GM23338 (cell line): ENCODE results near the gene ADGB. TPM values are rescaled to one million over a fixed set of nuclear protein-coding genes. Genes with fewer than 3 reads are reported as not detected.

Experiments
- ATAC-seq: fragments of 200-7000 bp; cut with Tn5 transposase; 3 replicates; pipeline ENCODE4 v1.9.1; 2020
- DNase-seq: peaks from one replicate; pipeline ENCODE4 v3.0.0-alpha.2; 2015; ENCODE audit warnings: low spot score
- H2AFZ ChIP-seq: fragments of 200-600 bp; sonication (generic); 2 replicates; pipeline ENCODE4 v1.8.0; 2016; ENCODE audit warnings: antibody characterized with exemption, mild to moderate bottlenecking, moderate library complexity
- H3F3A ChIP-seq: fragments of 200-600 bp; sonication (generic); replicated peaks from 2 replicates; pipeline ENCODE4 v1.8.0; 2017; ENCODE audit warnings: antibody characterized with exemption, mixed run types, low read depth
- H3K27ac ChIP-seq: fragments of 200-600 bp; sonication (generic); 2 replicates; pipeline ENCODE4 v1.6.1; 2016; ENCODE audit warnings: low read depth
- H3K27me3 ChIP-seq: fragments of 200-600 bp; sonication (generic); 2 replicates; pipeline ENCODE4 v1.8.0; 2016; ENCODE audit warnings: mild to moderate bottlenecking, mixed run types, moderate library complexity; ENCODE audit not compliant: insufficient read depth
- H3K36me3 ChIP-seq: fragments of 200-600 bp; sonication (generic); 2 replicates; pipeline ENCODE4 v1.8.0; 2016; ENCODE audit warnings: mild to moderate bottlenecking; ENCODE audit not compliant: insufficient read depth
- H3K4me1 ChIP-seq: fragments of 200-600 bp; sonication (generic); 2 replicates; pipeline ENCODE4 v1.8.0; 2016; ENCODE audit warnings: mild to moderate bottlenecking, moderate library complexity; ENCODE audit not compliant: insufficient read depth
- H3K4me2 ChIP-seq: fragments of 200-600 bp; sonication (generic); 2 replicates; pipeline ENCODE4 v1.7.1; 2017; ENCODE audit warnings: mixed run types
- H3K4me3 ChIP-seq: fragments of 200-600 bp; sonication (generic); 2 replicates; pipeline ENCODE4 v1.6.1; 2016; ENCODE audit warnings: mixed run types
- H3K79me2 ChIP-seq: fragments of 200-600 bp; sonication (generic); replicated peaks from 2 replicates; pipeline ENCODE4 v1.8.0; 2017; ENCODE audit warnings: mild to moderate bottlenecking; ENCODE audit not compliant: insufficient read depth
- H3K9me2 ChIP-seq: fragments of 200-600 bp; sonication (generic); 2 replicates; pipeline ENCODE4 v1.8.0; 2017; ENCODE audit not compliant: insufficient read depth
- H4K20me1 ChIP-seq: fragments of 200-600 bp; sonication (generic); replicated peaks from 2 replicates; pipeline ENCODE4 v1.8.0; 2017; ENCODE audit warnings: mild to moderate bottlenecking; ENCODE audit not compliant: insufficient read depth
- H3K27ac Mint-ChIP-seq: 2 replicates; pipeline ENCODE4 v1.8.0; 2020; ENCODE audit warnings: inconsistent platforms, mild to moderate bottlenecking, moderate library complexity, mixed read lengths
- H3K27me3 Mint-ChIP-seq: 3 replicates; pipeline ENCODE4 v1.8.0; 2022; ENCODE audit warnings: low read depth, mild to moderate bottlenecking, moderate library complexity, mixed read lengths, inconsistent platforms; ENCODE audit not compliant: insufficient read depth, poor library complexity
- H3K36me3 Mint-ChIP-seq: 3 replicates; pipeline ENCODE4 v1.8.0; 2021; ENCODE audit warnings: low read depth, mild to moderate bottlenecking, inconsistent platforms, moderate library complexity, mixed read lengths
- H3K4me1 Mint-ChIP-seq: 3 replicates; pipeline ENCODE4 v1.8.0; 2020; ENCODE audit warnings: mild to moderate bottlenecking, inconsistent platforms, mixed read lengths
- H3K4me3 Mint-ChIP-seq: 3 replicates; pipeline ENCODE4 v1.8.0; 2021; ENCODE audit warnings: moderate library complexity, mild to moderate bottlenecking, inconsistent platforms, mixed read lengths
- H3K9me3 Mint-ChIP-seq: 3 replicates; pipeline ENCODE4 v1.8.0; 2020; ENCODE audit warnings: moderate library complexity, mild to moderate bottlenecking, inconsistent platforms, mixed read lengths
- CREB1 ChIP-seq: fragments of 250-450 bp; sonication (Bioruptor Pico); IDR thresholded peaks from 2 replicates; pipeline ENCODE4 v1.5.0; 2020; ENCODE audit warnings: low read depth, mild to moderate bottlenecking, moderate library complexity
- CTCF ChIP-seq, 2 experiments: fragments of 200-600 bp in 1 of 2; sonication (generic) in 1 of 2; conservative IDR thresholded peaks; 2 replicates each; pipeline versions ENCODE4 v1.5.1 to v1.6.1; 2016 to 2017; ENCODE audit warnings: antibody characterized with exemption in 2 of 2, low read depth in 2 of 2, mild to moderate bottlenecking in 2 of 2, moderate library complexity in 1 of 2
- ETS1 ChIP-seq: IDR thresholded peaks from 2 replicates; pipeline ENCODE4 v1.6.1; 2016; ENCODE audit warnings: antibody characterized with exemption
- EZH2 ChIP-seq: fragments of 200-600 bp; sonication (generic); IDR thresholded peaks from one replicate; pipeline ENCODE4 v1.8.0; 2017; ENCODE audit warnings: antibody characterized with exemption, mild to moderate bottlenecking, low read depth; ENCODE audit not compliant: unreplicated experiment
- EZH2phosphoT487 ChIP-seq: fragments of 200-600 bp; sonication (generic); IDR thresholded peaks from one replicate; pipeline ENCODE4 v1.8.1; 2018; ENCODE audit warnings: antibody characterized with exemption; ENCODE audit not compliant: unreplicated experiment
- JUNB ChIP-seq: IDR thresholded peaks from one replicate; pipeline ENCODE4 v1.6.1; 2016; ENCODE audit warnings: antibody characterized with exemption; ENCODE audit not compliant: unreplicated experiment
- NANOG ChIP-seq: IDR thresholded peaks from 2 replicates; pipeline ENCODE4 v1.6.1; 2016; ENCODE audit warnings: antibody characterized with exemption, borderline replicate concordance
- POLR2AphosphoS5 ChIP-seq: IDR thresholded peaks from 2 replicates; pipeline ENCODE4 v1.6.1; 2016; ENCODE audit warnings: antibody characterized with exemption, low read depth
- REST ChIP-seq: IDR thresholded peaks from one replicate; pipeline ENCODE4 v1.6.1; 2018; ENCODE audit warnings: antibody characterized with exemption; ENCODE audit not compliant: unreplicated experiment
- STAT1 ChIP-seq: IDR thresholded peaks from one replicate; pipeline ENCODE4 v1.6.1; 2016; ENCODE audit warnings: antibody characterized with exemption; ENCODE audit not compliant: unreplicated experiment
- ZNF114 ChIP-seq: fragments of 250-450 bp; sonication (Bioruptor Pico); IDR thresholded peaks from 2 replicates; pipeline ENCODE4 v1.5.0; 2020; ENCODE audit warnings: mild to moderate bottlenecking, moderate library complexity
- ZNF331 ChIP-seq: fragments of 250-450 bp; sonication (Bioruptor Pico); IDR thresholded peaks from 2 replicates; pipeline ENCODE4 v1.5.0; 2020; ENCODE audit warnings: low read depth, mild to moderate bottlenecking, moderate library complexity
- ZNF462 ChIP-seq: fragments of 250-450 bp; sonication (Bioruptor Pico); IDR thresholded peaks from 2 replicates; pipeline ENCODE4 v1.5.0; 2020; ENCODE audit warnings: mild to moderate bottlenecking, moderate library complexity
- polyA plus RNA-seq: library from polyadenylated mRNA; unstranded; fragments of >200 nt; fragmentation: Nextera tagmentation; extraction: Ambion mirVana; gene quantifications from 2 replicates; pipeline ENCODE4 v1.2.1, GENCODE V29; 2016
- total RNA-seq: library from RNA; depleted of rRNA; stranded (reverse); fragments of >200 nt; shearing (Covaris generic); gene quantifications from 2 replicates; pipeline ENCODE4 v1.2.3, GENCODE V29; 2014

Gene ADGB
- total and polyA plus RNA-seq, 2 experiments from 2014 or later = not detected

- Histone ChIP-seq H3F3A (no peaks in the 10 kb centered on the region), H3K4me2 (no peak overlapping the region), H3K36me3 (no peaks in the 10 kb centered on the region), H3K9me2 (no peaks in the 10 kb centered on the region), H4K20me1 (no peaks in the 10 kb centered on the region), H3K27ac (no peak overlapping the region), H2AFZ (no peak overlapping the region), H3K4me1 (no peaks in the 10 kb centered on the region), H3K79me2 (no peaks in the 10 kb centered on the region), H3K4me3 (no peak overlapping the region), H3K27me3 (no peaks in the 10 kb centered on the region)
- peaks cover 8% of the 10 kb centered on the region for H3K4me1 Mint-ChIP-seq
- no peak overlapping the region for H3K27ac Mint-ChIP-seq
- DNase-seq = no peak
- TF ChIP-seq ZNF331 (CRISPR knock-in tag) (no peak), REST (no peak), EZH2phosphoT487 (no peak), ZNF114 (no peak), ETS1 (no peak), POLR2AphosphoS5 (no peak), JUNB (no peak), CREB1 (CRISPR knock-in tag) (no peak), NANOG (no peak), EZH2 (no peak), STAT1 (no peak), CTCF (conservative IDR thresholded peaks at IDR 0.05; ENCODE audit: low read depth in 2 of 2) (no peak), ZNF462 (CRISPR knock-in tag) (no peak)
- no peak overlapping the region for H3K4me3 Mint-ChIP-seq
- ATAC-seq = no peak
- H3K36me3 Mint-ChIP-seq = no peaks in the 10 kb centered on the region
- H3K9me3 Mint-ChIP-seq = no peaks in the 10 kb centered on the region
- H3K27me3 Mint-ChIP-seq = no peaks in the 10 kb centered on the region
Observed at GRCh38 chr6:146560607-146561006, 38.2 kb upstream of the ADGB start.
